A673 (cell line): Measurements from ENCODE around the gene INAFM2. TPM values are rescaled to one million over a fixed set of nuclear protein-coding genes. Genes with fewer than 3 reads are reported as not detected.

Experiments
- BruUV-seq: library from RNA; stranded (reverse); fragments of 400-500 nt; replicated peaks from 2 replicates; lab custom pipeline; 2021; lab: Mats Ljungman, UMichigan
- CTCF ChIA-PET: fragments of 300-600 bp; sonication (Branson Sonifier 250); formaldehyde crosslinking; loops from one replicate; lab custom pipeline; 2022; ENCODE audit warnings: antibody characterized with exemption; lab: Charles Lee
- POLR2A ChIA-PET: fragments of 300-600 bp; sonication (Branson Sonifier 250); formaldehyde crosslinking; loops from one replicate; lab custom pipeline; 2022; ENCODE audit warnings: antibody characterized with exemption; ENCODE audit not compliant: low non-redundant PET; lab: Charles Lee
- DNase-seq: peaks from one replicate; pipeline ENCODE4 v3.0.0-alpha.2; 2015; ENCODE audit warnings: low spot score
- H3K27ac ChIP-seq: fragments of 200-600 bp; sonication (generic); 2 replicates; pipeline ENCODE4 v1.5.1; 2016; ENCODE audit warnings: mixed run types, low read depth, mild to moderate bottlenecking, mixed read lengths, antibody characterized with exemption, low read length; ENCODE audit not compliant: poor library complexity, severe bottlenecking
- H3K27me3 ChIP-seq: fragments of 200-600 bp; sonication (generic); replicated peaks from 2 replicates; pipeline ENCODE4 v1.6.1; 2017; ENCODE audit warnings: mixed run types, low read depth, mild to moderate bottlenecking, mixed read lengths, antibody characterized with exemption, low read length; ENCODE audit not compliant: insufficient read depth, poor library complexity
- H3K36me3 ChIP-seq: fragments of 200-600 bp; sonication (generic); 2 replicates; pipeline ENCODE4 v1.6.1; 2016; ENCODE audit warnings: mixed run types, mild to moderate bottlenecking, mixed read lengths, antibody characterized with exemption, low read length; ENCODE audit not compliant: insufficient read depth, poor library complexity, severe bottlenecking
- H3K4me1 ChIP-seq: fragments of 200-600 bp; sonication (generic); 2 replicates; pipeline ENCODE4 v1.6.1; 2017; ENCODE audit warnings: mixed run types, mild to moderate bottlenecking, mixed read lengths, antibody characterized with exemption, low read length; ENCODE audit not compliant: insufficient read depth, poor library complexity, severe bottlenecking
- H3K4me3 ChIP-seq: fragments of 200-600 bp; sonication (generic); 2 replicates; pipeline ENCODE4 v1.5.1; 2016; ENCODE audit warnings: low read depth, mixed run types, mild to moderate bottlenecking, mixed read lengths, low read length; ENCODE audit not compliant: poor library complexity, severe bottlenecking
- H3K9me3 ChIP-seq: fragments of 200-600 bp; sonication (generic); 2 replicates; pipeline ENCODE4 v1.6.1; 2016; ENCODE audit warnings: mixed run types, low read depth, mild to moderate bottlenecking, mixed read lengths, antibody characterized with exemption, low read length; ENCODE audit not compliant: poor library complexity, severe bottlenecking
- EZH2 ChIP-seq: fragments of 200-600 bp; sonication (generic); IDR thresholded peaks from 2 replicates; pipeline ENCODE4 v1.6.1; 2017; ENCODE audit warnings: borderline replicate concordance, low read depth, mild to moderate bottlenecking, mixed read lengths, antibody characterized with exemption, low read length; ENCODE audit not compliant: poor library complexity, severe bottlenecking
- intact Hi-C: fragments of 100-400 bp; cut with micrococcal nuclease; formaldehyde crosslinking; loops from one replicate; pipeline ENCODE4 v1.10.0; 2022; ENCODE audit not compliant: unreplicated experiment
- total RNA-seq: library from RNA; stranded (reverse); gene quantifications from 2 replicates; pipeline ENCODE4 v1.2.3, GENCODE V29; 2021
- TF ChIP-seq, protein P1 (sequence below): fragments of 300-800, 200-600 bp; sonication (generic); conservative IDR thresholded peaks from 2 replicates; pipeline ENCODE4 v1.5.1; 2017; ENCODE audit warnings: low read depth, mild to moderate bottlenecking, antibody characterized with exemption, low read length, moderate library complexity, mixed read lengths

The INAFM2 gene
- total RNA-seq, 1 experiment from 2014 or later, result 14.5 TPM

DNA sequence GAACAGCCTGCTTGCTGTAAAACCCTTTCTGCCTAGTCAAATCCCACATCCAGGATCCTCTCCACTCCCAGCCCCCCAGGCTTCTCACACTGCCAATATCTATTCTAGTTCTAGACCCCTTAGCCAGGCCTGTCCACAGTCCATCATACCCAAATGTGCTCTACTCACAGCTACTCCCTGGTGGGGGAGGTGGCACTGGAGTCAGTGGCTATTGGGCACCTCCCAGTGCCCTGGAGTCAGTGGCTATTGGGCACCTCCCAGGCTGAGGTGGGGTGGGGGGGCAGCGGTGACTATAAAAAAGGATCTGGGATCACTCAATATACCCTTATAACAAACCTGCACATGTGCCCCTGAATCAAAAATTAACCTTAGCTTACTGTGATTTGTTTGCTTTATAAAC, 33.8 kb downstream of the INAFM2 start:
- Histone ChIP-seq H3K4me3 (peak overlapping the region; percentile 53), H3K4me1 (peaks cover 22% of the 10 kb centered on the region), H3K9me3 (no peaks in the 10 kb centered on the region), H3K36me3 (no peaks in the 10 kb centered on the region), H3K27ac (no peak overlapping the region), H3K27me3 (no peaks in the 10 kb centered on the region)
- ChIA-PET CTCF (interaction anchor here (2.3 kb wide), 1 partner anchor 13 kb away, joined by 9 read pairs; no protein-coding TSS in a partner anchor), POLR2A (interaction anchor here (0.6 kb wide), 1 partner anchor 47 kb away, joined by 6 read pairs; no protein-coding TSS in a partner anchor)
- intact Hi-C loops, result no loop called here
- DNase-seq, result no peak
- BruUV-seq, result no TSS peak
- TF ChIP-seq, protein P1, sequence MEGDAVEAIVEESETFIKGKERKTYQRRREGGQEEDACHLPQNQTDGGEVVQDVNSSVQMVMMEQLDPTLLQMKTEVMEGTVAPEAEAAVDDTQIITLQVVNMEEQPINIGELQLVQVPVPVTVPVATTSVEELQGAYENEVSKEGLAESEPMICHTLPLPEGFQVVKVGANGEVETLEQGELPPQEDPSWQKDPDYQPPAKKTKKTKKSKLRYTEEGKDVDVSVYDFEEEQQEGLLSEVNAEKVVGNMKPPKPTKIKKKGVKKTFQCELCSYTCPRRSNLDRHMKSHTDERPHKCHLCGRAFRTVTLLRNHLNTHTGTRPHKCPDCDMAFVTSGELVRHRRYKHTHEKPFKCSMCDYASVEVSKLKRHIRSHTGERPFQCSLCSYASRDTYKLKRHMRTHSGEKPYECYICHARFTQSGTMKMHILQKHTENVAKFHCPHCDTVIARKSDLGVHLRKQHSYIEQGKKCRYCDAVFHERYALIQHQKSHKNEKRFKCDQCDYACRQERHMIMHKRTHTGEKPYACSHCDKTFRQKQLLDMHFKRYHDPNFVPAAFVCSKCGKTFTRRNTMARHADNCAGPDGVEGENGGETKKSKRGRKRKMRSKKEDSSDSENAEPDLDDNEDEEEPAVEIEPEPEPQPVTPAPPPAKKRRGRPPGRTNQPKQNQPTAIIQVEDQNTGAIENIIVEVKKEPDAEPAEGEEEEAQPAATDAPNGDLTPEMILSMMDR, result no peak
- no peak for TF ChIP-seq EZH2

DNA sequence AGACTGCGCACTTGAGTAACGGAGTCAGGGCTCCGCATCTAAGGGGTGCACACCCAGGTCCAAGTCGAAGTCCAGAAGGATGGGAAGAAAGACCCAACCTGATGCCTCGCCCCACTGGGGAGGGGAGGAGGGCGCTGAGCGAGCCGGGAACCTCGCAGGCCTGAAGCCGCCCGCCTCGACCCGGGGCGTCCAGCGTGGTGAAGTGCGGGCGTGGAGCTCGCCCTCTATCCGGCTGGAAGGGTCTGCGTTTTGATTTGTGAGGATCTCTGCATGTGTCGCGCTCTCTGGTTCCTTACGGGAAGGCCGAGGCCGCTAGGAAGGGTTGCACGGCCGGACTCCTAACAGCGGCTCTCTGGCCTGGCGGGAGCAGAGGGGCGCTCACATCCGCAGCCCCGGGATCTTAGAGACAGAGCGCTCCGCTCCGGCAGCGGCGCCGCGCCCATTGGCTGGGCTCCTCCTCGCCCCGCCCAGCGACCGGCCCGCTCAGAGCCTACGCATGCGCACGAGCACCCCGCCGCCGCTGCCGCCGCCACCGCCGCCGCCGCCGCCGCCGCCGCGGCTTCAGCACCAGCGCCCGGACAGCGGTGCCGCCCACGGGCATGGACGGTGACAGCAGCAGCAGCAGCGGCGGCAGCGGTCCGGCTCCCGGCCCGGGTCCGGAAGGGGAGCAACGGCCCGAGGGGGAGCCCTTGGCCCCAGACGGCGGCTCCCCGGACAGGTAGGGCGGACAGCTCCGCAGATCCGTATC, 34.4 kb downstream of the INAFM2 start, which contains the start of gene DISP2:
DISP2 (plus strand) TSS at position 497 of the 748 bp plus-strand sequence; CDS start at position 600, 103 bp downstream.
- Histone ChIP-seq H3K36me3 (no peaks in the 10 kb centered on the region), H3K9me3 (no peaks in the 10 kb centered on the region), H3K4me3 (peak within 1 kb of the TSS; percentile 53), H3K4me1 (peaks cover 22% of the 10 kb centered on the region), H3K27ac (no peak within 1 kb of the TSS), H3K27me3 (no peaks in the 10 kb centered on the region)
- POLR2A ChIA-PET, result interaction anchor here (0.6 kb wide), 1 partner anchor 47 kb away, joined by 6 read pairs; no protein-coding TSS in a partner anchor
- peak; percentile 87 for DNase-seq
- TF ChIP-seq, protein P1, result no peak
- no peak for TF ChIP-seq EZH2
- CTCF ChIA-PET, result interaction anchor here (2.3 kb wide), 1 partner anchor 13 kb away, joined by 9 read pairs; no protein-coding TSS in a partner anchor
- intact Hi-C loops, result no loop called here
- no TSS peak for BruUV-seq

DNA sequence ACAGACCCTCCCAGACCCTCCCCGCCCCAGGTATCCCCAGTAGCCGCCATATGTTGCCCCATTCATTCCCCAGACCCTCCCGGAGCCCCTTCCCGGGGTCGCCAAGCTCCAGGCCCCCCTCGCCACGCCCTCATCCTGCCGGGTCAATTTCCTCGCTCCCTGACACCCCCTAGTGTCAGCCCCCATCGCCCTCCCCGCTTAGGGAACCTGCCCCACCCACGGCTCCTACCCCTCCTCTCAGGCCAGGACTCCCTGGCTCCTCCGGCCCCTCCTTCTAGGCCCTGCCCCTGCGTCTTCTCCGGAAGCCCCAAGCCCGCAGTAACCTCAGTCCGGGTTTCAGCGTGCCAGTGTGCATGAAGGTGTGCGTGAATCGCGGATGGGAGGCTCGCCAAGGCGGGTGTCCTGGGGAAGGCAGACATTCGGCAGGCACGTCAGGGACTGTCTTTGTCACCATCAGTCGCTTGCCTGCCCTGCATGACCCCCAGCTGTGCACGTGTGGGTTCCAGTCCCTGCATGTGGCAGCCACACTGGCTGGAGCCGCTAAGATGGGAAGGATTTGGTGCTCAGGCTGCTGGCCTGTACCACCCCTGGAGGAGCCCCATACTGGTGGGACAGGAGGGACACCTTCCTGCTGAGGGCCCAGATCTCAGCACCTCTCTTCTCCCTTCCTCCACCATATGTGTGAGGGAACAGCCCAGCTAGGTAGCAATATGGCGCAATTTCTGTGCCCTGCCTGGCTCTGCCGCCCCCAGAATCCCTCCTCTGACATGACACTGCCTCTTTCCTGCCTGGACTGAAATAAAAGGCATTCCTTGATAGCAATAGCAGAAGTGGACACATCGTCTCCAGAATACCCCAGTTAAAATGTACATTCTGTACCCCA, 35.2 kb downstream of the INAFM2 start:
- intact Hi-C loops, result no loop called here
- DNase-seq, result no peak
- Histone ChIP-seq H3K4me3 (peak overlapping the region; percentile 53), H3K9me3 (no peaks in the 10 kb centered on the region), H3K27me3 (no peaks in the 10 kb centered on the region), H3K4me1 (peaks cover 22% of the 10 kb centered on the region), H3K36me3 (no peaks in the 10 kb centered on the region), H3K27ac (no peak overlapping the region)
- no TSS peak for BruUV-seq
- POLR2A ChIA-PET, result no interaction called here
- TF ChIP-seq, protein P1, result 0 out of 2 replicates have a peak, but pooled peaks have one; percentile 20
- TF ChIP-seq EZH2, result no peak
- CTCF ChIA-PET, result interaction anchor here (2.3 kb wide), 1 partner anchor 14 kb away, joined by 9 read pairs; no protein-coding TSS in a partner anchor
